ENCODE results near the gene CCDC141.

The CCDC141 gene

DNA sequence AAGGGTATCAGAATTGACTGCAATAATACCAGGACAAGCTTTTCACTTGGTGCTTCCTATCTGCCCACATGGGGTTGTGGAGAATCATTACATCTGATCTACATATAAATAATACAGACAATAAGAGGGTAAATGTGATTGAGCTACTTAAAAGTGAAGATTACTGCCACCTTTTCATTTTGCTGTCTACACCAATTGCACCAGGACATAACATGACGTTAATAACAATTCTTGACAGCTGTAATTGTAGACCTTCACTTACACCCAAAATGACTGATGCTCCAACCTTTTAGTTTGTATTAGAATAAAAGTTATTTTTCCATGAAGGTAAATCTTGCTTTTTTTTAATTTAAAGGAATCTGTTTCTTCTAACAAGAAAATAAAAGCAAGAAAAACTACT is 206.2 kb downstream of the CCDC141 start:
- H3K4me1 ChIP-seq (ENCODE audit: insufficient read depth, insufficient read length) = no peaks in the 10 kb centered on the region
- no peaks in the 10 kb centered on the region for H3K27me3 ChIP-seq (ENCODE audit: insufficient read depth, insufficient read length)
- no peak for DNase-seq (ENCODE audit: low read depth, low spot score)
- H3K9ac ChIP-seq (ENCODE audit: insufficient read length, low read depth) = no peak overlapping the region
- TF ChIP-seq YY1 (IDR thresholded peaks at IDR 0.05; ENCODE audit: insufficient read depth, insufficient read length) = no peak
- no peak for TF ChIP-seq ZNF274 (IDR thresholded peaks at IDR 0.05; ENCODE audit: low read depth, low read length)
- no peak for TF ChIP-seq SUZ12 (IDR thresholded peaks at IDR 0.05; ENCODE audit: extremely low read depth, insufficient read depth, insufficient read length)
- H3K9me3 ChIP-seq (ENCODE audit: insufficient read depth, low read length) = no peaks in the 10 kb centered on the region
- no peak overlapping the region for H3K4me3 ChIP-seq (ENCODE audit: insufficient read length, low read depth)
- H3K36me3 ChIP-seq (ENCODE audit: insufficient read depth, insufficient read length, low read length) = no peaks in the 10 kb centered on the region

GRCh38 chr2:178836807-178837206 is 213.1 kb downstream of the CCDC141 start:
- H3K27me3 ChIP-seq (ENCODE audit: insufficient read depth, insufficient read length) = no peaks in the 10 kb centered on the region
- H3K4me1 ChIP-seq (ENCODE audit: insufficient read depth, insufficient read length) = no peaks in the 10 kb centered on the region
- no peaks in the 10 kb centered on the region for H3K9me3 ChIP-seq (ENCODE audit: insufficient read depth, low read length)
- no peak for DNase-seq (ENCODE audit: low read depth, low spot score)
- H3K9ac ChIP-seq (ENCODE audit: insufficient read length, low read depth) = no peak overlapping the region
- H3K36me3 ChIP-seq (ENCODE audit: insufficient read depth, insufficient read length, low read length) = no peaks in the 10 kb centered on the region
- no peak overlapping the region for H3K4me3 ChIP-seq (ENCODE audit: insufficient read length, low read depth)
- TF ChIP-seq SUZ12 (IDR thresholded peaks at IDR 0.05; ENCODE audit: extremely low read depth, insufficient read depth, insufficient read length) (no peak), YY1 (IDR thresholded peaks at IDR 0.05; ENCODE audit: insufficient read depth, insufficient read length) (no peak), ZNF274 (IDR thresholded peaks at IDR 0.05; ENCODE audit: low read depth, low read length) (no peak)

- Histone ChIP-seq H3K27me3 (ENCODE audit: insufficient read depth, insufficient read length) (no peaks in the 10 kb centered on the region), H3K4me1 (ENCODE audit: insufficient read depth, insufficient read length) (no peaks in the 10 kb centered on the region), H3K36me3 (ENCODE audit: insufficient read depth, insufficient read length, low read length) (no peaks in the 10 kb centered on the region), H3K4me3 (ENCODE audit: insufficient read length, low read depth) (no peak overlapping the region), H3K9me3 (ENCODE audit: insufficient read depth, low read length) (no peaks in the 10 kb centered on the region), H3K9ac (ENCODE audit: insufficient read length, low read depth) (no peak overlapping the region)
- TF ChIP-seq SUZ12 (IDR thresholded peaks at IDR 0.05; ENCODE audit: extremely low read depth, insufficient read depth, insufficient read length) (no peak), ZNF274 (IDR thresholded peaks at IDR 0.05; ENCODE audit: low read depth, low read length) (no peak), YY1 (IDR thresholded peaks at IDR 0.05; ENCODE audit: insufficient read depth, insufficient read length) (no peak)
- no peak for DNase-seq (ENCODE audit: low read depth, low spot score)
These were observed 215.9 kb downstream of the CCDC141 start for GRCh38 chr2:178834086-178834485.

DNA sequence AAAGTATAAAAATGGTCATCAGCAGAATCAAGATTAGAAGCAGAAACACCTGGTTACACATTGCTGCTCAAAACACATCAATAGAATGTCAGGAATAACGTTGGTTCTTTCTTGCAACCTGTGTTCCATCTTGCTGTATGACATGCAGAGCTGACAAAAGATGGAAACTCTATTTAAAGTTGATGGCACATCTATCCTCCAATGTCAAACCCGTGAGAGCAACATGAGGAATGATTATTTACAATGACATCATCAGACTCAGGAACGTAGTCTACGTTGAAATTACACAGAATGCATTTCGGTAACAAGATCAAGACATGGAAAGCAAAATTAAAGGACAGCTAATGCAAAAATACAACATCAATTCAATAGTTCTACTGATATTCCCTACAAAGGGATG is 216.6 kb downstream of the CCDC141 start:
- TF ChIP-seq YY1 (IDR thresholded peaks at IDR 0.05; ENCODE audit: insufficient read depth, insufficient read length) (no peak), ZNF274 (IDR thresholded peaks at IDR 0.05; ENCODE audit: low read depth, low read length) (no peak), SUZ12 (IDR thresholded peaks at IDR 0.05; ENCODE audit: extremely low read depth, insufficient read depth, insufficient read length) (no peak)
- no peaks in the 10 kb centered on the region for H3K27me3 ChIP-seq (ENCODE audit: insufficient read depth, insufficient read length)
- H3K4me3 ChIP-seq (ENCODE audit: insufficient read length, low read depth) = no peak overlapping the region
- H3K9ac ChIP-seq (ENCODE audit: insufficient read length, low read depth) = no peak overlapping the region
- no peaks in the 10 kb centered on the region for H3K4me1 ChIP-seq (ENCODE audit: insufficient read depth, insufficient read length)
- H3K36me3 ChIP-seq (ENCODE audit: insufficient read depth, insufficient read length, low read length) = no peaks in the 10 kb centered on the region
- no peaks in the 10 kb centered on the region for H3K9me3 ChIP-seq (ENCODE audit: insufficient read depth, low read length)
- DNase-seq (ENCODE audit: low read depth, low spot score) = no peak

DNA sequence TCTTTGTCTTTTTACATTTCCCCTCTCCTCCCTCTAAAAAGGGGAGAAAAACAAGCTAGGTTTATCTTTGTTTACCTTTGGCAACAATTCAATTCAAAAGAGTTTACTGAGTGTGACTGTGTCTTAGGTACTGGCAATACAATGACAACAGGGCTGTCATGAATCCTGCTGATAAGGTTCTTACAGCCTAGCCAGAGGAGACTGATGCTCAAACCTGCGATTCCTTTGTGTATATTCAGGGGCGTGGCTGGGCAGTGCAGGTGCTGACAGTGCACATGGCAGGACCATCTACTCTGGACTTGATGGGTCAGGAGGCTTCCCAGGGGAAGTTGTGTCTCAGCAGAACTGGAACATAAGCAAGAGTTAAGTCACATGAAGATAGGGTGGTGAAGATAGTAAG is 219.5 kb downstream of the CCDC141 start:
- no peak overlapping the region for H3K9ac ChIP-seq (ENCODE audit: insufficient read length, low read depth)
- no peaks in the 10 kb centered on the region for H3K4me1 ChIP-seq (ENCODE audit: insufficient read depth, insufficient read length)
- no peaks in the 10 kb centered on the region for H3K27me3 ChIP-seq (ENCODE audit: insufficient read depth, insufficient read length)
- no peak for DNase-seq (ENCODE audit: low read depth, low spot score)
- TF ChIP-seq ZNF274 (IDR thresholded peaks at IDR 0.05; ENCODE audit: low read depth, low read length) = no peak
- no peak for TF ChIP-seq YY1 (IDR thresholded peaks at IDR 0.05; ENCODE audit: insufficient read depth, insufficient read length)
- H3K9me3 ChIP-seq (ENCODE audit: insufficient read depth, low read length) = no peaks in the 10 kb centered on the region
- H3K36me3 ChIP-seq (ENCODE audit: insufficient read depth, insufficient read length, low read length) = no peaks in the 10 kb centered on the region
- H3K4me3 ChIP-seq (ENCODE audit: insufficient read length, low read depth) = no peak overlapping the region

DNA sequence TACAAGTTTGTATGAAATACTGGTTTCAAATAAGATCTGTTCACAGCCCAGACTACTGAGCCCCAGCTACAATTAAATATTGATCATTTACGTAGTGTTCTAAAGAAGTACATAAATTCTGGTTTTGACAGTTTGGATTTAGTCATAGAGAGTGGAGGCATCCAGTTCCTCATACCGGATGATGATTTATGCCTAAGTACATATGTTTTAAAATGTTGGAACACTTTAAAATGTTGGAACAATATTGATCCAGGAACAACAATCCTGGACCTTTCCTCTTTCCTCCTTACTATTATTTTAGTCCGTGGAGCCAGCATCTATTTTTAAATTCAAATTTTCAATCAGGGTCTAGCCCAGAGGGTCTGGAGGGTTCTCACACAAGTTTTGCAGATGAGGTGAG is 220.0 kb downstream of the CCDC141 start:
- no peaks in the 10 kb centered on the region for H3K36me3 ChIP-seq (ENCODE audit: insufficient read depth, insufficient read length, low read length)
- TF ChIP-seq ZNF274 (IDR thresholded peaks at IDR 0.05; ENCODE audit: low read depth, low read length) (no peak), YY1 (IDR thresholded peaks at IDR 0.05; ENCODE audit: insufficient read depth, insufficient read length) (no peak), SUZ12 (IDR thresholded peaks at IDR 0.05; ENCODE audit: extremely low read depth, insufficient read depth, insufficient read length) (no peak)
- no peak for DNase-seq (ENCODE audit: low read depth, low spot score)
- no peak overlapping the region for H3K4me3 ChIP-seq (ENCODE audit: insufficient read length, low read depth)
- no peaks in the 10 kb centered on the region for H3K9me3 ChIP-seq (ENCODE audit: insufficient read depth, low read length)
- H3K4me1 ChIP-seq (ENCODE audit: insufficient read depth, insufficient read length) = no peaks in the 10 kb centered on the region
- no peak overlapping the region for H3K9ac ChIP-seq (ENCODE audit: insufficient read length, low read depth)
- H3K27me3 ChIP-seq (ENCODE audit: insufficient read depth, insufficient read length) = no peaks in the 10 kb centered on the region

- no peak overlapping the region for H3K9ac ChIP-seq (ENCODE audit: insufficient read length, low read depth)
- no peaks in the 10 kb centered on the region for H3K36me3 ChIP-seq (ENCODE audit: insufficient read depth, insufficient read length, low read length)
- no peak overlapping the region for H3K4me3 ChIP-seq (ENCODE audit: insufficient read length, low read depth)
- TF ChIP-seq YY1 (IDR thresholded peaks at IDR 0.05; ENCODE audit: insufficient read depth, insufficient read length) (no peak), SUZ12 (IDR thresholded peaks at IDR 0.05; ENCODE audit: extremely low read depth, insufficient read depth, insufficient read length) (no peak), ZNF274 (IDR thresholded peaks at IDR 0.05; ENCODE audit: low read depth, low read length) (no peak)
- no peak for DNase-seq (ENCODE audit: low read depth, low spot score)
- H3K4me1 ChIP-seq (ENCODE audit: insufficient read depth, insufficient read length) = no peaks in the 10 kb centered on the region
- no peaks in the 10 kb centered on the region for H3K9me3 ChIP-seq (ENCODE audit: insufficient read depth, low read length)
- no peaks in the 10 kb centered on the region for H3K27me3 ChIP-seq (ENCODE audit: insufficient read depth, insufficient read length)
These were observed 220.5 kb downstream of the CCDC141 start for GRCh38 chr2:178829299-178829960.

Data from NT2/D1 (cell line).